GM23338 (cell line): ENCODE results near the gene KRIT1. TPM values are rescaled to one million over a fixed set of nuclear protein-coding genes. Genes with fewer than 3 reads are reported as not detected.

Experiments
- ATAC-seq: fragments of 200-7000 bp; cut with Tn5 transposase; 3 replicates; pipeline ENCODE4 v1.9.1; 2020
- DNase-seq: peaks from one replicate; pipeline ENCODE4 v3.0.0-alpha.2; 2015; ENCODE audit warnings: low spot score
- H2AFZ ChIP-seq: fragments of 200-600 bp; sonication (generic); 2 replicates; pipeline ENCODE4 v1.8.0; 2016; ENCODE audit warnings: antibody characterized with exemption, mild to moderate bottlenecking, moderate library complexity
- H3F3A ChIP-seq: fragments of 200-600 bp; sonication (generic); replicated peaks from 2 replicates; pipeline ENCODE4 v1.8.0; 2017; ENCODE audit warnings: antibody characterized with exemption, mixed run types, low read depth
- H3K27ac ChIP-seq: fragments of 200-600 bp; sonication (generic); 2 replicates; pipeline ENCODE4 v1.6.1; 2016; ENCODE audit warnings: low read depth
- H3K27me3 ChIP-seq: fragments of 200-600 bp; sonication (generic); 2 replicates; pipeline ENCODE4 v1.8.0; 2016; ENCODE audit warnings: mild to moderate bottlenecking, mixed run types, moderate library complexity; ENCODE audit not compliant: insufficient read depth
- H3K36me3 ChIP-seq: fragments of 200-600 bp; sonication (generic); 2 replicates; pipeline ENCODE4 v1.8.0; 2016; ENCODE audit warnings: mild to moderate bottlenecking; ENCODE audit not compliant: insufficient read depth
- H3K4me1 ChIP-seq: fragments of 200-600 bp; sonication (generic); 2 replicates; pipeline ENCODE4 v1.8.0; 2016; ENCODE audit warnings: mild to moderate bottlenecking, moderate library complexity; ENCODE audit not compliant: insufficient read depth
- H3K4me2 ChIP-seq: fragments of 200-600 bp; sonication (generic); 2 replicates; pipeline ENCODE4 v1.7.1; 2017; ENCODE audit warnings: mixed run types
- H3K4me3 ChIP-seq: fragments of 200-600 bp; sonication (generic); 2 replicates; pipeline ENCODE4 v1.6.1; 2016; ENCODE audit warnings: mixed run types
- H3K79me2 ChIP-seq: fragments of 200-600 bp; sonication (generic); replicated peaks from 2 replicates; pipeline ENCODE4 v1.8.0; 2017; ENCODE audit warnings: mild to moderate bottlenecking; ENCODE audit not compliant: insufficient read depth
- H3K9me2 ChIP-seq: fragments of 200-600 bp; sonication (generic); 2 replicates; pipeline ENCODE4 v1.8.0; 2017; ENCODE audit not compliant: insufficient read depth
- H4K20me1 ChIP-seq: fragments of 200-600 bp; sonication (generic); replicated peaks from 2 replicates; pipeline ENCODE4 v1.8.0; 2017; ENCODE audit warnings: mild to moderate bottlenecking; ENCODE audit not compliant: insufficient read depth
- H3K27ac Mint-ChIP-seq: 2 replicates; pipeline ENCODE4 v1.8.0; 2020; ENCODE audit warnings: inconsistent platforms, mild to moderate bottlenecking, moderate library complexity, mixed read lengths
- H3K27me3 Mint-ChIP-seq: 3 replicates; pipeline ENCODE4 v1.8.0; 2022; ENCODE audit warnings: low read depth, mild to moderate bottlenecking, moderate library complexity, mixed read lengths, inconsistent platforms; ENCODE audit not compliant: insufficient read depth, poor library complexity
- H3K36me3 Mint-ChIP-seq: 3 replicates; pipeline ENCODE4 v1.8.0; 2021; ENCODE audit warnings: low read depth, mild to moderate bottlenecking, inconsistent platforms, moderate library complexity, mixed read lengths
- H3K4me1 Mint-ChIP-seq: 3 replicates; pipeline ENCODE4 v1.8.0; 2020; ENCODE audit warnings: mild to moderate bottlenecking, inconsistent platforms, mixed read lengths
- H3K4me3 Mint-ChIP-seq: 3 replicates; pipeline ENCODE4 v1.8.0; 2021; ENCODE audit warnings: moderate library complexity, mild to moderate bottlenecking, inconsistent platforms, mixed read lengths
- H3K9me3 Mint-ChIP-seq: 3 replicates; pipeline ENCODE4 v1.8.0; 2020; ENCODE audit warnings: moderate library complexity, mild to moderate bottlenecking, inconsistent platforms, mixed read lengths
- CREB1 ChIP-seq: fragments of 250-450 bp; sonication (Bioruptor Pico); IDR thresholded peaks from 2 replicates; pipeline ENCODE4 v1.5.0; 2020; ENCODE audit warnings: low read depth, mild to moderate bottlenecking, moderate library complexity
- EZH2 ChIP-seq: fragments of 200-600 bp; sonication (generic); IDR thresholded peaks from one replicate; pipeline ENCODE4 v1.8.0; 2017; ENCODE audit warnings: antibody characterized with exemption, mild to moderate bottlenecking, low read depth; ENCODE audit not compliant: unreplicated experiment
- EZH2phosphoT487 ChIP-seq: fragments of 200-600 bp; sonication (generic); IDR thresholded peaks from one replicate; pipeline ENCODE4 v1.8.1; 2018; ENCODE audit warnings: antibody characterized with exemption; ENCODE audit not compliant: unreplicated experiment
- NANOG ChIP-seq: IDR thresholded peaks from 2 replicates; pipeline ENCODE4 v1.6.1; 2016; ENCODE audit warnings: antibody characterized with exemption, borderline replicate concordance
- POLR2AphosphoS5 ChIP-seq: IDR thresholded peaks from 2 replicates; pipeline ENCODE4 v1.6.1; 2016; ENCODE audit warnings: antibody characterized with exemption, low read depth
- STAT1 ChIP-seq: IDR thresholded peaks from one replicate; pipeline ENCODE4 v1.6.1; 2016; ENCODE audit warnings: antibody characterized with exemption; ENCODE audit not compliant: unreplicated experiment
- ZNF331 ChIP-seq: fragments of 250-450 bp; sonication (Bioruptor Pico); IDR thresholded peaks from 2 replicates; pipeline ENCODE4 v1.5.0; 2020; ENCODE audit warnings: low read depth, mild to moderate bottlenecking, moderate library complexity
- polyA plus RNA-seq: library from polyadenylated mRNA; unstranded; fragments of >200 nt; fragmentation: Nextera tagmentation; extraction: Ambion mirVana; gene quantifications from 2 replicates; pipeline ENCODE4 v1.2.1, GENCODE V29; 2016
- total RNA-seq: library from RNA; depleted of rRNA; stranded (reverse); fragments of >200 nt; shearing (Covaris generic); gene quantifications from 2 replicates; pipeline ENCODE4 v1.2.3, GENCODE V29; 2014
- TF ChIP-seq, protein P1 (sequence below): fragments of 250-450 bp; sonication (Bioruptor Pico); IDR thresholded peaks from 2 replicates; pipeline ENCODE4 v1.5.0; 2020; ENCODE audit warnings: mild to moderate bottlenecking, moderate library complexity
- TF ChIP-seq, protein P2 (sequence below): IDR thresholded peaks from 2 replicates; pipeline ENCODE4 v1.6.1; 2016; ENCODE audit warnings: antibody characterized with exemption

The KRIT1 gene
- total and polyA plus RNA-seq, 2 experiments from 2014 or later: 51.2 to 54.3 TPM

DNA sequence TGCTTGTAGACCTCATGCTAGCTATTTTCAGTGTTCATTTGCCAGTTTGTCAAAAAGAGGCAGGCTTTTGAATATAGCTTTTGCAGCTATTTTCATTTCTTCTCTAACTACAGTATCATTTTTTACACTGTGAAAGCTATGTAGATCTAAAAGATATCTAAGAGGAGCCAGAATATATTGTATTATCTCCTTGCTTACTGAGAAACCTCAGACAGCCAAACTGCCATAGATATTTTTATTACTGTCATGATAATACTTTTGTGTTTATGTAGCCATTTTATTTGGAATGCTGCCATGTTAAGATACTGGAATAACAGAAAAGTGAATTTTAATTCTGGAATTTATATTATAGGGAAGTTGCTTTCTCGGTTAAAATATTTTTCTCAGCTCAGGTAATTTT, 37.2 kb upstream of the KRIT1 start:
- Mint-ChIP-seq H3K9me3 (no peaks in the 10 kb centered on the region; the same call in 2 of the 3 replicates), H3K27ac (no peak overlapping the region), H3K4me3 (no peak overlapping the region), H3K4me1 (peaks cover 25% of the 10 kb centered on the region), H3K36me3 (no peaks in the 10 kb centered on the region), H3K27me3 (peaks cover 5% of the 10 kb centered on the region)
- Histone ChIP-seq H3K36me3 (no peaks in the 10 kb centered on the region), H3K27ac (no peak overlapping the region), H3K4me3 (no peak overlapping the region), H4K20me1 (0 out of 2 replicates have a peak, but pooled peaks cover 17% of the 10 kb centered on the region), H3K79me2 (peaks cover 87% of the 10 kb centered on the region), H2AFZ (no peak overlapping the region), H3K9me2 (no peaks in the 10 kb centered on the region), H3K4me2 (no peak overlapping the region), H3K4me1 (peaks cover 20% of the 10 kb centered on the region; the same call in 1 of the 2 replicates), H3K27me3 (no peaks in the 10 kb centered on the region), H3F3A (no peaks in the 10 kb centered on the region)
- DNase-seq (no peak), ATAC-seq (no peak)
- TF ChIP-seq ZNF331 (CRISPR knock-in tag) (no peak), POLR2AphosphoS5 (no peak), EZH2 (no peak), STAT1 (no peak), CREB1 (CRISPR knock-in tag) (no peak), EZH2phosphoT487 (no peak), NANOG (no peak)
- TF ChIP-seq, protein P1, sequence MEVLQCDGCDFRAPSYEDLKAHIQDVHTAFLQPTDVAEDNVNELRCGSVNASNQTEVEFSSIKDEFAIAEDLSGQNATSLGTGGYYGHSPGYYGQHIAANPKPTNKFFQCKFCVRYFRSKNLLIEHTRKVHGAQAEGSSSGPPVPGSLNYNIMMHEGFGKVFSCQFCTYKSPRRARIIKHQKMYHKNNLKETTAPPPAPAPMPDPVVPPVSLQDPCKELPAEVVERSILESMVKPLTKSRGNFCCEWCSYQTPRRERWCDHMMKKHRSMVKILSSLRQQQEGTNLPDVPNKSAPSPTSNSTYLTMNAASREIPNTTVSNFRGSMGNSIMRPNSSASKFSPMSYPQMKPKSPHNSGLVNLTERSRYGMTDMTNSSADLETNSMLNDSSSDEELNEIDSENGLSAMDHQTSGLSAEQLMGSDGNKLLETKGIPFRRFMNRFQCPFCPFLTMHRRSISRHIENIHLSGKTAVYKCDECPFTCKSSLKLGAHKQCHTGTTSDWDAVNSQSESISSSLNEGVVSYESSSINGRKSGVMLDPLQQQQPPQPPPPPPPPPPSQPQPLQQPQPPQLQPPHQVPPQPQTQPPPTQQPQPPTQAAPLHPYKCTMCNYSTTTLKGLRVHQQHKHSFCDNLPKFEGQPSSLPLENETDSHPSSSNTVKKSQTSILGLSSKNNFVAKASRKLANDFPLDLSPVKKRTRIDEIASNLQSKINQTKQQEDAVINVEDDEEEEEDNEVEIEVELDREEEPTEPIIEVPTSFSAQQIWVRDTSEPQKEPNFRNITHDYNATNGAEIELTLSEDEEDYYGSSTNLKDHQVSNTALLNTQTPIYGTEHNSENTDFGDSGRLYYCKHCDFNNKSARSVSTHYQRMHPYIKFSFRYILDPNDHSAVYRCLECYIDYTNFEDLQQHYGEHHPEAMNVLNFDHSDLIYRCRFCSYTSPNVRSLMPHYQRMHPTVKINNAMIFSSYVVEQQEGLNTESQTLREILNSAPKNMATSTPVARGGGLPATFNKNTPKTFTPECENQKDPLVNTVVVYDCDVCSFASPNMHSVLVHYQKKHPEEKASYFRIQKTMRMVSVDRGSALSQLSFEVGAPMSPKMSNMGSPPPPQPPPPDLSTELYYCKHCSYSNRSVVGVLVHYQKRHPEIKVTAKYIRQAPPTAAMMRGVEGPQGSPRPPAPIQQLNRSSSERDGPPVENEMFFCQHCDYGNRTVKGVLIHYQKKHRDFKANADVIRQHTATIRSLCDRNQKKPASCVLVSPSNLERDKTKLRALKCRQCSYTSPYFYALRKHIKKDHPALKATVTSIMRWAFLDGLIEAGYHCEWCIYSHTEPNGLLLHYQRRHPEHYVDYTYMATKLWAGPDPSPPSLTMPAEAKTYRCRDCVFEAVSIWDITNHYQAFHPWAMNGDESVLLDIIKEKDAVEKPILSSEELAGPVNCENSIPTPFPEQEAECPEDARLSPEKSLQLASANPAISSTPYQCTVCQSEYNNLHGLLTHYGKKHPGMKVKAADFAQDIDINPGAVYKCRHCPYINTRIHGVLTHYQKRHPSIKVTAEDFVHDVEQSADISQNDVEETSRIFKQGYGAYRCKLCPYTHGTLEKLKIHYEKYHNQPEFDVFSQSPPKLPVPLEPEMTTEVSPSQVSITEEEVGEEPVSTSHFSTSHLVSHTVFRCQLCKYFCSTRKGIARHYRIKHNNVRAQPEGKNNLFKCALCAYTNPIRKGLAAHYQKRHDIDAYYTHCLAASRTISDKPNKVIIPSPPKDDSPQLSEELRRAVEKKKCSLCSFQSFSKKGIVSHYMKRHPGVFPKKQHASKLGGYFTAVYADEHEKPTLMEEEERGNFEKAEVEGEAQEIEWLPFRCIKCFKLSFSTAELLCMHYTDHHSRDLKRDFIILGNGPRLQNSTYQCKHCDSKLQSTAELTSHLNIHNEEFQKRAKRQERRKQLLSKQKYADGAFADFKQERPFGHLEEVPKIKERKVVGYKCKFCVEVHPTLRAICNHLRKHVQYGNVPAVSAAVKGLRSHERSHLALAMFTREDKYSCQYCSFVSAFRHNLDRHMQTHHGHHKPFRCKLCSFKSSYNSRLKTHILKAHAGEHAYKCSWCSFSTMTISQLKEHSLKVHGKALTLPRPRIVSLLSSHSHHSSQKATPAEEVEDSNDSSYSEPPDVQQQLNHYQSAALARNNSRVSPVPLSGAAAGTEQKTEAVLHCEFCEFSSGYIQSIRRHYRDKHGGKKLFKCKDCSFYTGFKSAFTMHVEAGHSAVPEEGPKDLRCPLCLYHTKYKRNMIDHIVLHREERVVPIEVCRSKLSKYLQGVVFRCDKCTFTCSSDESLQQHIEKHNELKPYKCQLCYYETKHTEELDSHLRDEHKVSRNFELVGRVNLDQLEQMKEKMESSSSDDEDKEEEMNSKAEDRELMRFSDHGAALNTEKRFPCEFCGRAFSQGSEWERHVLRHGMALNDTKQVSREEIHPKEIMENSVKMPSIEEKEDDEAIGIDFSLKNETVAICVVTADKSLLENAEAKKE (CRISPR knock-in tag): no peak
- TF ChIP-seq, protein P2, sequence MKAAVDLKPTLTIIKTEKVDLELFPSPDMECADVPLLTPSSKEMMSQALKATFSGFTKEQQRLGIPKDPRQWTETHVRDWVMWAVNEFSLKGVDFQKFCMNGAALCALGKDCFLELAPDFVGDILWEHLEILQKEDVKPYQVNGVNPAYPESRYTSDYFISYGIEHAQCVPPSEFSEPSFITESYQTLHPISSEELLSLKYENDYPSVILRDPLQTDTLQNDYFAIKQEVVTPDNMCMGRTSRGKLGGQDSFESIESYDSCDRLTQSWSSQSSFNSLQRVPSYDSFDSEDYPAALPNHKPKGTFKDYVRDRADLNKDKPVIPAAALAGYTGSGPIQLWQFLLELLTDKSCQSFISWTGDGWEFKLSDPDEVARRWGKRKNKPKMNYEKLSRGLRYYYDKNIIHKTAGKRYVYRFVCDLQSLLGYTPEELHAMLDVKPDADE: no peak
